Liver (tissue), 9 donors: ENCODE data around the gene BRD9. TPM values are rescaled to one million over a fixed set of nuclear protein-coding genes. Genes with fewer than 3 reads are reported as not detected.

Source experiments
- DNase-seq: peaks from one replicate; pipeline ENCODE4 v3.0.0-alpha.2; 2017; ENCODE audit warnings: low spot score
- H3K27ac ChIP-seq, 2 donors: one replicate each; pipeline ENCODE4 v1.7.0; 2013; ENCODE audit warnings: inconsistent platforms in 2 of 2, low read length in 2 of 2, control low read depth in 1 of 2, low read depth in 1 of 2, mild to moderate bottlenecking in 1 of 2
- H3K27me3 ChIP-seq, 4 donors: one replicate each; pipeline versions ENCODE4 v1.6.1 to v1.7.0; 2013; ENCODE audit warnings: low read length in 3 of 4, inconsistent platforms in 1 of 4, mild to moderate bottlenecking in 1 of 4, moderate library complexity in 1 of 4; ENCODE audit not compliant: control insufficient read depth in 4 of 4, insufficient read depth in 4 of 4
- H3K36me3 ChIP-seq, 4 donors: one replicate each; pipeline versions ENCODE4 v1.6.1 to v1.7.0; 2013; ENCODE audit warnings: low read length in 3 of 4, mild to moderate bottlenecking in 3 of 4, low read depth in 1 of 4, moderate library complexity in 1 of 4; ENCODE audit not compliant: control insufficient read depth in 4 of 4, insufficient read depth in 3 of 4
- H3K4me1 ChIP-seq, 4 donors: one replicate each; pipeline versions ENCODE4 v1.6.1 to v1.7.0; 2013; ENCODE audit warnings: low read length in 3 of 4, mild to moderate bottlenecking in 3 of 4, moderate library complexity in 1 of 4; ENCODE audit not compliant: control insufficient read depth in 4 of 4, insufficient read depth in 4 of 4
- H3K4me3 ChIP-seq, 3 donors: one replicate each; pipeline versions ENCODE4 v1.6.1 to v1.7.0; 2013; ENCODE audit warnings: low read length in 3 of 3, control low read depth in 1 of 3, low read depth in 1 of 3, mild to moderate bottlenecking in 1 of 3
- H3K9ac ChIP-seq, 2 donors: one replicate each; pipeline ENCODE4 v1.7.0; 2013; ENCODE audit warnings: low read length in 2 of 2, mild to moderate bottlenecking in 2 of 2, moderate library complexity in 2 of 2, control low read depth in 1 of 2, low read depth in 1 of 2
- H3K9me3 ChIP-seq, 4 donors: one replicate each; pipeline versions ENCODE4 v1.6.1 to v1.7.0; 2013; ENCODE audit warnings: low read length in 3 of 4; ENCODE audit not compliant: control insufficient read depth in 4 of 4
- EGR1 ChIP-seq, 2 donors: IDR thresholded peaks; 2 replicates each; pipeline ENCODE4 v1.6.1; 2016 to 2018; ENCODE audit warnings: antibody characterized with exemption in 2 of 2, low read depth in 2 of 2
- GABPA ChIP-seq, 2 donors: IDR thresholded peaks in 1 of 2; conservative IDR thresholded peaks in 1 of 2; 2 replicates each; pipeline ENCODE4 v1.6.1; 2016; ENCODE audit warnings: antibody characterized with exemption in 2 of 2, mild to moderate bottlenecking in 1 of 2, moderate library complexity in 1 of 2
- HNF4A ChIP-seq, 2 donors: conservative IDR thresholded peaks; 2 replicates each; pipeline ENCODE4 v1.6.1; 2016; ENCODE audit warnings: antibody characterized with exemption in 2 of 2, mild to moderate bottlenecking in 2 of 2
- HNF4G ChIP-seq: IDR thresholded peaks from 2 replicates; pipeline ENCODE4 v1.6.1; 2016; ENCODE audit warnings: antibody characterized with exemption
- JUND ChIP-seq, 2 donors: IDR thresholded peaks; 2 replicates each; pipeline ENCODE4 v1.6.1; 2016; ENCODE audit warnings: antibody characterized with exemption in 2 of 2
- NR2F2 ChIP-seq: IDR thresholded peaks from 2 replicates; pipeline ENCODE4 v1.6.1; 2016; ENCODE audit warnings: antibody characterized with exemption
- RAD21 ChIP-seq, 2 donors: IDR thresholded peaks; 2 replicates each; pipeline ENCODE4 v1.6.1; 2016; ENCODE audit warnings: antibody characterized with exemption in 2 of 2, mild to moderate bottlenecking in 2 of 2
- RXRA ChIP-seq, 2 donors: IDR thresholded peaks; 2 replicates each; pipeline ENCODE4 v1.6.1; 2017 to 2018; ENCODE audit warnings: antibody characterized with exemption in 2 of 2, mild to moderate bottlenecking in 1 of 2
- SP1 ChIP-seq: IDR thresholded peaks from 2 replicates; pipeline ENCODE4 v1.6.1; 2018; ENCODE audit warnings: antibody characterized with exemption, mild to moderate bottlenecking
- TAF1 ChIP-seq: conservative IDR thresholded peaks from 2 replicates; pipeline ENCODE4 v1.6.1; 2016; ENCODE audit warnings: antibody characterized with exemption, mild to moderate bottlenecking
- YY1 ChIP-seq: IDR thresholded peaks from 2 replicates; pipeline ENCODE4 v1.6.1; 2016; ENCODE audit warnings: antibody characterized with exemption, mild to moderate bottlenecking
- WGBS: extraction: QIAGEN DNeasy Blood & Tissue Kit; methylation state at CpG from one replicate; pipeline ENCODE4 v1.1.7; 2013; 5-methylcytosine and 5-hydroxymethylcytosine counted together
- polyA plus RNA-seq, 2 donors: library from polyadenylated mRNA; stranded (reverse) in 1 of 2; unstranded in 1 of 2; fragments of 200-250 nt in 1 of 2; fragments of >200 nt in 1 of 2; fragmentation: Nextera tagmentation in 1 of 2; extraction: Ambion mirVana in 1 of 2; gene quantifications; one replicate each; pipeline versions ENCODE4 v1.2.1 to v1.2.3, GENCODE V29; 2013 to 2015
- total RNA-seq, 2 donors: library from RNA; depleted of rRNA; stranded (reverse); fragments of >200 nt; gene quantifications; one replicate each; pipeline ENCODE4 v1.2.3, GENCODE V29; 2014
- TF ChIP-seq, protein P1 (sequence below): IDR thresholded peaks from 2 replicates; pipeline ENCODE4 v1.6.1; 2016; ENCODE audit warnings: antibody characterized with exemption
- TF ChIP-seq, protein P2 (sequence below): fragments of 150-350 bp; IDR thresholded peaks from 2 replicates; pipeline ENCODE4 v1.5.1; 2017; ENCODE audit warnings: improper control_type of control experiment, low read depth, low read length; ENCODE audit not compliant: missing input control
- TF ChIP-seq, protein P3 (sequence below): IDR thresholded peaks from 2 replicates; pipeline ENCODE4 v1.6.1; 2016; ENCODE audit warnings: antibody characterized with exemption, mild to moderate bottlenecking
- TF ChIP-seq, protein P4 (sequence below): IDR thresholded peaks from 2 replicates; pipeline ENCODE4 v1.6.1; 2016; ENCODE audit warnings: antibody characterized with exemption
- TF ChIP-seq, protein P5 (sequence below): IDR thresholded peaks from 2 replicates; pipeline ENCODE4 v1.6.1; 2016; ENCODE audit warnings: antibody characterized with exemption
- donor health status: healthy.
- donor health status: healthy.
- donor health status: healthy.
- donor health status: healthy.
- donor health status: healthy.

Gene BRD9
- total and polyA plus RNA-seq, 4 donors, result 7.0 to 17.7 (median 9.5) TPM

DNA sequence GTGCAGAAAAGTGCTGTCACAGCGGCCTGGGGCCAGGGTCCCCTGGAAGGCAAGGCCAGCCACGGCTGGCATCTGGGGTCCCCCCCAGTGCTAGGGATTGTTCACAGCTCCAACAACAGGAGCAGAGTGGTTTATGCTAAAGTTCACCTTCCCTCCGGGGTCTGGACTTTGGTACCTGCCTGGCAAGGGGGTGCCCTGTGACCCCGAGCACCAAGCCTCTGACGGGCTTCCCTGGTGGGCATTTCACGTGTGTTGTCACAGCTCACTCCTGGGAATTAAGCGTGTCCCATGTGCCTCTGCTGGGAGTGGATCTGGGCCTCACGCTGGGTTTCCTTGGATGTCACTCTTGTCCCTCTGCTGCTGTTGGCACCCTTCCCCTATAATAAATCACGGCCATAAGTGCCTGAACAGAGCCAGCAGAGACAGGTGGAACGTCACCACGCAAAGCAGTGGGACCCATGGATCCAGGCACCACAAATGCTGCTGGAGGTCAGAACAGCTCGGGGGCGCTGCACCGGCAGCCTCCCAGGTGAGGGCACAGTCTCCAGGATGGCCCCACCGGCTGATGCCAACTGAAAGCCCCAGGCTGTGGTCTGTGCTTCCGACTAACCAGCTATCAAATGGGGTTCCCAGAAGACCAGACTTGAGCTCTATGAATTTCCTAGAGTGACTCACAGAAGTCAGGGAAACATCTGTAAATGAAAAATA is 24.0 kb downstream of the BRD9 start:
- H3K27me3 ChIP-seq, result no peaks in the 10 kb centered on the region
- H3K9me3 ChIP-seq, result no peaks in the 10 kb centered on the region
- peaks cover 11 to 79% (median 45%) of the 10 kb centered on the region in 4 donors for H3K36me3 ChIP-seq
- TF ChIP-seq TAF1 (no peak), GABPA (IDR thresholded peaks at IDR 0.05 in 1 of 2, conservative IDR thresholded peaks at IDR 0.05 in 1 of 2) (no peak), YY1 (no peak), NR2F2 (no peak), RXRA (IDR thresholded peaks at IDR 0.05) (no peak), HNF4A (conservative IDR thresholded peaks at IDR 0.05) (no peak), HNF4G (no peak)
- TF ChIP-seq, protein P1, sequence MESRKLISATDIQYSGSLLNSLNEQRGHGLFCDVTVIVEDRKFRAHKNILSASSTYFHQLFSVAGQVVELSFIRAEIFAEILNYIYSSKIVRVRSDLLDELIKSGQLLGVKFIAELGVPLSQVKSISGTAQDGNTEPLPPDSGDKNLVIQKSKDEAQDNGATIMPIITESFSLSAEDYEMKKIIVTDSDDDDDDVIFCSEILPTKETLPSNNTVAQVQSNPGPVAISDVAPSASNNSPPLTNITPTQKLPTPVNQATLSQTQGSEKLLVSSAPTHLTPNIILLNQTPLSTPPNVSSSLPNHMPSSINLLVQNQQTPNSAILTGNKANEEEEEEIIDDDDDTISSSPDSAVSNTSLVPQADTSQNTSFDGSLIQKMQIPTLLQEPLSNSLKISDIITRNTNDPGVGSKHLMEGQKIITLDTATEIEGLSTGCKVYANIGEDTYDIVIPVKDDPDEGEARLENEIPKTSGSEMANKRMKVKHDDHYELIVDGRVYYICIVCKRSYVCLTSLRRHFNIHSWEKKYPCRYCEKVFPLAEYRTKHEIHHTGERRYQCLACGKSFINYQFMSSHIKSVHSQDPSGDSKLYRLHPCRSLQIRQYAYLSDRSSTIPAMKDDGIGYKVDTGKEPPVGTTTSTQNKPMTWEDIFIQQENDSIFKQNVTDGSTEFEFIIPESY, result no peak
- TF ChIP-seq, protein P2, sequence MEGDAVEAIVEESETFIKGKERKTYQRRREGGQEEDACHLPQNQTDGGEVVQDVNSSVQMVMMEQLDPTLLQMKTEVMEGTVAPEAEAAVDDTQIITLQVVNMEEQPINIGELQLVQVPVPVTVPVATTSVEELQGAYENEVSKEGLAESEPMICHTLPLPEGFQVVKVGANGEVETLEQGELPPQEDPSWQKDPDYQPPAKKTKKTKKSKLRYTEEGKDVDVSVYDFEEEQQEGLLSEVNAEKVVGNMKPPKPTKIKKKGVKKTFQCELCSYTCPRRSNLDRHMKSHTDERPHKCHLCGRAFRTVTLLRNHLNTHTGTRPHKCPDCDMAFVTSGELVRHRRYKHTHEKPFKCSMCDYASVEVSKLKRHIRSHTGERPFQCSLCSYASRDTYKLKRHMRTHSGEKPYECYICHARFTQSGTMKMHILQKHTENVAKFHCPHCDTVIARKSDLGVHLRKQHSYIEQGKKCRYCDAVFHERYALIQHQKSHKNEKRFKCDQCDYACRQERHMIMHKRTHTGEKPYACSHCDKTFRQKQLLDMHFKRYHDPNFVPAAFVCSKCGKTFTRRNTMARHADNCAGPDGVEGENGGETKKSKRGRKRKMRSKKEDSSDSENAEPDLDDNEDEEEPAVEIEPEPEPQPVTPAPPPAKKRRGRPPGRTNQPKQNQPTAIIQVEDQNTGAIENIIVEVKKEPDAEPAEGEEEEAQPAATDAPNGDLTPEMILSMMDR, result no peak
- 96% methylated on average over 16 of the region's 16 CpGs for WGBS
- no peak overlapping the region for H3K27ac ChIP-seq
- H3K9ac ChIP-seq, result no peak overlapping the region
- H3K4me3 ChIP-seq, result no peak overlapping the region
- DNase-seq, result no peak
- H3K4me1 ChIP-seq, result peaks cover 0 to 2% (median 0%) of the 10 kb centered on the region in 4 donors

DNA sequence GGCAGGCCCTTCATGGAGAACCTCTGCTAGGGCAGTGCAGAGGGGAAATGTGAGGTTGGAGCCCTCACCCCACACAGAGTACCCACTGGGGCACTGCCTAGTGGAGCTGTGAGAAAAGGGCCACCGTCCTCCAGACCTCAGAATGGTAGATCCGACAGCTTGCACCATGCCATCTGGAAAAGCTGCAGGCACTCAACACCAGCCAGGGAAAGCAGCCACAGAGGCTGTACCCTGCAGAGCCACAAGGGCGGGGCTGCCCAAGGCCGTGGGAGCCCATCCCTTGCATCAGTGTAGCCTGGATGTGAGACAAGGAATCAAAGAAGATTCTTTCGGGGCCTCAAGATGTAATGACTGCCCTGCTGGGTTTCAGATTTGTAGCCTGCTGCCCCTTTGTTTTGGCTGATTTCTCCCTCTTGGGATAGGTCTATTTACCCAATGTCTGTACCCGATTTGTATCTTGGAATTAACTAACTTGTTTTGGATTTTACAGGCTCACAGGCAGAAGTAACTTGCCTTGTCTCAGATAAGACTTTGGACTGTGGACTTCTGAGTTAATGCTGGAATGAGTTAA is 25.2 kb downstream of the BRD9 start:
- DNase-seq, result no peak
- H3K4me1 ChIP-seq, result peaks cover 0 to 2% (median 0%) of the 10 kb centered on the region in 4 donors
- no peaks in the 10 kb centered on the region for H3K27me3 ChIP-seq
- H3K9me3 ChIP-seq, result no peaks in the 10 kb centered on the region
- H3K4me3 ChIP-seq, result no peak overlapping the region
- WGBS, result 93% methylated on average over 6 of the region's 6 CpGs
- no peak overlapping the region for H3K9ac ChIP-seq
- peaks cover 12 to 86% (median 48%) of the 10 kb centered on the region in 4 donors for H3K36me3 ChIP-seq
- TF ChIP-seq HNF4G, result no peak
- TF ChIP-seq RAD21 (IDR thresholded peaks at IDR 0.05), result no peak
- no peak for TF ChIP-seq SP1
- no peak for TF ChIP-seq HNF4A (conservative IDR thresholded peaks at IDR 0.05)
- TF ChIP-seq, protein P1, result no peak
- TF ChIP-seq NR2F2, result no peak
- TF ChIP-seq JUND (IDR thresholded peaks at IDR 0.05), result no peak
- TF ChIP-seq, protein P2, result no peak
- TF ChIP-seq, protein P3, sequence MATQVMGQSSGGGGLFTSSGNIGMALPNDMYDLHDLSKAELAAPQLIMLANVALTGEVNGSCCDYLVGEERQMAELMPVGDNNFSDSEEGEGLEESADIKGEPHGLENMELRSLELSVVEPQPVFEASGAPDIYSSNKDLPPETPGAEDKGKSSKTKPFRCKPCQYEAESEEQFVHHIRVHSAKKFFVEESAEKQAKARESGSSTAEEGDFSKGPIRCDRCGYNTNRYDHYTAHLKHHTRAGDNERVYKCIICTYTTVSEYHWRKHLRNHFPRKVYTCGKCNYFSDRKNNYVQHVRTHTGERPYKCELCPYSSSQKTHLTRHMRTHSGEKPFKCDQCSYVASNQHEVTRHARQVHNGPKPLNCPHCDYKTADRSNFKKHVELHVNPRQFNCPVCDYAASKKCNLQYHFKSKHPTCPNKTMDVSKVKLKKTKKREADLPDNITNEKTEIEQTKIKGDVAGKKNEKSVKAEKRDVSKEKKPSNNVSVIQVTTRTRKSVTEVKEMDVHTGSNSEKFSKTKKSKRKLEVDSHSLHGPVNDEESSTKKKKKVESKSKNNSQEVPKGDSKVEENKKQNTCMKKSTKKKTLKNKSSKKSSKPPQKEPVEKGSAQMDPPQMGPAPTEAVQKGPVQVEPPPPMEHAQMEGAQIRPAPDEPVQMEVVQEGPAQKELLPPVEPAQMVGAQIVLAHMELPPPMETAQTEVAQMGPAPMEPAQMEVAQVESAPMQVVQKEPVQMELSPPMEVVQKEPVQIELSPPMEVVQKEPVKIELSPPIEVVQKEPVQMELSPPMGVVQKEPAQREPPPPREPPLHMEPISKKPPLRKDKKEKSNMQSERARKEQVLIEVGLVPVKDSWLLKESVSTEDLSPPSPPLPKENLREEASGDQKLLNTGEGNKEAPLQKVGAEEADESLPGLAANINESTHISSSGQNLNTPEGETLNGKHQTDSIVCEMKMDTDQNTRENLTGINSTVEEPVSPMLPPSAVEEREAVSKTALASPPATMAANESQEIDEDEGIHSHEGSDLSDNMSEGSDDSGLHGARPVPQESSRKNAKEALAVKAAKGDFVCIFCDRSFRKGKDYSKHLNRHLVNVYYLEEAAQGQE, result no peak
- no peak for TF ChIP-seq TAF1
- no peak for TF ChIP-seq EGR1 (IDR thresholded peaks at IDR 0.05; ENCODE audit: low read depth in 2 of 2)
- TF ChIP-seq RXRA (IDR thresholded peaks at IDR 0.05), result no peak
- TF ChIP-seq GABPA (IDR thresholded peaks at IDR 0.05 in 1 of 2, conservative IDR thresholded peaks at IDR 0.05 in 1 of 2), result no peak
- no peak for TF ChIP-seq YY1
- TF ChIP-seq, protein P4, sequence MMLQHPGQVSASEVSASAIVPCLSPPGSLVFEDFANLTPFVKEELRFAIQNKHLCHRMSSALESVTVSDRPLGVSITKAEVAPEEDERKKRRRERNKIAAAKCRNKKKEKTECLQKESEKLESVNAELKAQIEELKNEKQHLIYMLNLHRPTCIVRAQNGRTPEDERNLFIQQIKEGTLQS, result no peak
- TF ChIP-seq, protein P5, sequence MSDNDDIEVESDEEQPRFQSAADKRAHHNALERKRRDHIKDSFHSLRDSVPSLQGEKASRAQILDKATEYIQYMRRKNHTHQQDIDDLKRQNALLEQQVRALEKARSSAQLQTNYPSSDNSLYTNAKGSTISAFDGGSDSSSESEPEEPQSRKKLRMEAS, result no peak
- no peak overlapping the region for H3K27ac ChIP-seq
